HG03439 (cell line): Measurements from ENCODE around the gene FABP1.

Source experiments
- ATAC-seq: cut with Tn5 transposase; IDR thresholded peaks from one replicate; pipeline ENCODE4 v1.9.1; 2021; ENCODE audit warnings: mild to moderate bottlenecking, moderate library complexity; ENCODE audit not compliant: unreplicated experiment

The FABP1 gene

DNA sequence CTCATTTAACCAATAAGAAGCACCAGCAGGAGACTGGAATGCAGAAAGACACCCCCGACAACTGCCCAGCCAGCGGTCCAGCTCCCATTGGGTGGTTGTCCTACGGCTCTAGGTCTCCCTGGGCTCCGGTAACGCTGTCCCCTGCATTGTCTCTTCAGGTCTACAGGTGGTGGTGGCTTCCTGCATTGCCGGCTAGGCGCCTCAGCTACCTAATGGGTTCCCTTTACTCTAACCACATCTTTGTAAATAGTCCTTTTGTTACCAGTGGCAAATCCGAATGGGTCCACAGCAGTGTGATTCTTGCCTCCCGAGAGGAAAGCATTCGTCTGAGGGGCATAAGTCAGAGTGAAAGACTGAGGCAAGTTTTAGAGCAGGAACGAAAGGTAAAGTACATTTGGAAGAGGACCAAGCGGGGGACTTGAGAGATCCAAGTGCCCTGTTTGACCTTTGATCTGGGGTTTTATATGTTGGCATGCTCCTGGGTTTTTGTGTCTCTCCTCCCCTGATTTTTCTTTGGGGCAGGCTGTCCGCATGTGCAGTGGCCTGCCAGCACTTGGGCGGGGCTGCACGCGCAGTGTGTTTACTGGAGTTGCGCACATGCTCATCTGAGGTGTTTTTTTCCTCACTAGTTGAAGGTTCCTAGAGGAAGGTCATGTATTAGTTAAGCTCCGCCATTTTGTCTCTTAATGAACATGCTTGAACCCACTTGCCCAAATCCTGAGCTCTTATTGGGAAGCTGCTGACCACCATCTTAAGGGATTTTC is 11.0 kb downstream of the FABP1 start:
- ATAC-seq: no peak

DNA sequence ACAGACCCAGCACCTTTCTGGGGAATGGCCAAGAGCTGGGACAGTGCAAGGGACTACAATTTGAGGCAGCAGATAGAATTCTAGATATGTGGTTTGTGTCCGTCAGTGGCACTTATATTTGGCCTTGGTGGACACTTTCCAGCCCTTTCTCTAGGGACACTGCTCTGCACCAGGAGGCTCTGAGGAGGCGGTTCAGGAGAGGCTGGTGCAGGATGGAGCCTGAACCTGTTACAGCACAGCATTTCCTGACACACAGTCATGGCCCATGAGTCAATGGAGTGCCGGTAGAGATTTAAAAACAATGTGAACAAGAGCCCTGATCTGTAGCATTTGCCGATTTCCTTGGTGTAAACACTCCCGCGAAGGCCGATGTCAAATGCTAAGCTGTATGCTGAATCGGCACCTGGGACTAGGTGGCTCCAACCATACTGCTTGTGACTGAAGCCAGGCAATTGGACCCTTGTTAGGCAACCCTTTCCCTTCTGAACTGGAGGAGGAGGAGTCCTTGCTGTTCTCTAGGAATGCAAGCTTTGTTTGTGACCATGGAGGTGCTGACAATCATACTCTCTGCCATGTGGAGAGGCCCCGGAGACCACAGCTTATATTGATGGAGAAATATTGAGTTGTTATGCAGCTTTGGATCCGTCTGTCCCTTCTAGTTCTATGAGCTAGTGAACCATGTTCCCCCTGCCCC is 11.9 kb downstream of the FABP1 start:
- no peak for ATAC-seq

DNA sequence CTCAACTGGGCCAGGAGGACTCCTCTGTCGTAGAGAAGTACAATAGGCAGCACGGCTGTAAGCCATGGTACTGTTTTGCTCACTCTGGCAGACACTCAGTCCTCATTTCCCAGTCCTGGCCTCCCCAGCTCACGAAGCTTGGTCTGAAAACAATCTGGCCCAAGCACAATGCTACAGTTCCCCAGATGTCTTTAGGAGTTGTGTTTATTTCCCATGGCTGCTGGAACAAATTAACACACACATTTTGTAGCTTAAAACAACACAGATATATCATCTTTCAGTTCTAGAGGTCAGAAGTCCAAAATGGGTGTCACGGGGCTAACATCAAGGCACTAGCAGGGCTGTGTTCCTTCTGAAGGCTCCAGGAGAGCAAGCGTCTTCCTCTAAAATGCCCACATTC is 13.0 kb downstream of the FABP1 start:
- ATAC-seq: no peak

DNA sequence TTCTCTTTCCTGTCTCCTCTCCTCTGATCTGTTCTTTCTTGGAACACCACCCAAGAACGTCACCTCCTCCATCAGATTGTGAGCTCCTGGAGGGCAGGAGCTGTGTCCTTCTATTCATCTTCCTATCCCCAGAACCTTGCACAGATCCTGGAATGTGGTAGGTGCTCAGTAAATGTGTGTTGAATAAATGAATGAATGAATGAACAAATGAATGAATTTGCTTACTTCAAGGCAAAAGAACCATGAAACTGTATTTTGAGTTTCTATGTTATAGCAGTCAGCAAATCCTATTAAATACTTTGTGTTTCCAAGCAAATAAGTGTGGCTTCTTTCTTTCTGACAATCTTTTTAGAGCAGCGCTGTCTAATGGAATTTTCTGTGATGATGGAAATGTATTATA is 14.8 kb downstream of the FABP1 start:
- ATAC-seq: no peak

DNA sequence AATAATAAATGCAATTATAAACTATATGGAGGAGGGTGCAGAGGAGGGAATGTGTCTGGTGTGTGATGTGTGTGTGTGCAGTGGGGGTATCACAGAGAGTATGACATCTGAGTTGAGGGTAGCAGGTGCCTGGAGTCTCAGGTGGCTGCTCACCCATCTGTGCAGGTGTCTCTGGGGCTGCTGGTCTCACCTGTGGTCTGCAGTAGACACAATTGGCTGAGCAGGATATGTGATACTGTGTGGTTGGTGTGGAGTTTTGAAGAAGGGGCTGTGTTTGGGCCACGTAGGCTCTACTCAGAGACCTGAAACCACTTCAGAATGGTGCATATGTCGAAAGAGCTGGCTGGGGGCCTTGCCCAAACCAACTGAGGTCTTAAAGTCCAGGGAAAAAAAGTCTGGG is 17.0 kb downstream of the FABP1 start:
- no peak for ATAC-seq

DNA sequence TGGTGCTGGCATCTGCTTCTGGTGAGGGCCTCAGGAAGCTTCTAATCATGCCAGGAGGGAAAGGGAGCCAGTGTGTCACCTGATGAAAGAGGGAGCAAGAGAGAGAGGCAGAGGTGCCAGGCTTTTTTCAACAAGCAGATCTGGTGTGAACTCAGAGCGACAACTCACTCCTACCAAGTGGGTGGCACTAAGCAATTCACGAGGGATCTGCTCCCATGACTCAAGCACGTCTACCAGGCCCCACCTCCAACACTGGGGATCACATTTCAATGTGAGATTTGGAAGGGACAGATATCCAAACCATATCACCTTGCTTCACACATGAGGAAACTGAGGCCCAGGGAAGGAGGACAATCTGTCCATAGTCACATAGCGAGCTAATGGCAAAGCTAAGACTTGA is 19.1 kb downstream of the FABP1 start:
- ATAC-seq: no peak

DNA sequence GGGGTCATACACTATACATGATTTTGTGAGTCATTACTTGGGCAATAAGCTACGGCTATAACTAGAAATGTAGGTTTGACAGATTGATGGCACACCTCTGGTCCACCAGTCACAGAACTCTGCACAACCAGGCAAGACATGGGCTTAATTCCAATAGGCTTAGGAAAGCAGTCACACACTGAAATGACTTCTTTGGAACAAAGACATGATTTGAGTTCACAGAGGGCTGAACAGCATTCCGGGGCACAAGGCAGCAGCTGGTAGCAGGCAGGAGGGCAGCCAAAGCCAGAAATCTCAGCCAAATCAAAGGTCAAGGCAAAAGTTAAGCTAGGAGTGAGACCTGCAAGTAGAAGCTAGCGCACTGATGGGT is 27.4 kb downstream of the FABP1 start:
- ATAC-seq: no peak

DNA sequence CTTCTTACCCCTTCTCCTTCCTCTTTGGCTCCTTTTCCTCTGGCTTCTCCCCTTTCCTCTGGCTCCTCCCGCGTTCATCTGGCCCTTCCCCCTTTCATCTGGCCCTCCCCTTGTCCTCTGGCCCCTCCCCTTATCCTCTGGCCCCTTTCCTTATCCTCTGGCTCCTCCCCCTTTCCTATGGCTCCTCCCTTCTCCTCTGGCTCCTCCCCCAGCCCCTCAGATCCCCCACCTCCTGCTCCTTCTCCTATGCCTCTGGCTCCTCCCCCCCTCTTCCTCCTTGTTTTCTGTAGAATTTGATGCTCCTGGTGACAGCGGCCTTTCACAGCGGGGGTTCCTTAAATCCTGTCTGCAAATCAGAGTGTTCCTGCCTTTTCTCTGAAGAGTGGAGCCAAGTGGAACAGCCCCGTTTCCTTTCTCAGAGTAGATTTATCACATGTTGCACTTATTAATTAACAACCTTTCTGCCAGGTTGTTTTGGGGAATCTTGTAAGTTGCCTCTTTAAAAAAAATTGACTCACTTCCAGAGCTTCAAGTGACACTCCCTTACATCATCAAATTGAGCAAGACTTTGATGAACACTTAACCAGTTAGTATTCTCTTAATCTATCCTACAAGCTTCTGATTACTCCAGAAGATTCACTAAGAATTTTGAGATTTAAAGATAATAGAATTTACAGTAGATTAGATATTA is 27.9 kb downstream of the FABP1 start:
- ATAC-seq: no peak

DNA sequence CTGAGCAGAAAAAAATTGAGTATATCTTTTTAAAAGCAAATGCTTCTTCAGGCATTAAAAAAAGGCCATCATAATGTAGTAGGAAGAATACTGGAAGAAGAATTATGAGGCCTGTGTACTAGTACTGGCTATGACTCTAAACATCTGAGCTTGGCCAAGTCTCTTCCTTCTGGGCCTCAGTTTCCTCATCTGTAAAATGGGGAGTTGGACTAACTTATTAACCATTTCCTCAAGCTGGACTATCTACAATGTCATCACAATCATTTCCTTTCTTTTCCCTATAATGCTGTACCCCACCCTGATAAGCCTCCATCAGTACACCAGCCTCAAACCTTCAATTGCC is 29.3 kb downstream of the FABP1 start:
- no peak for ATAC-seq

DNA sequence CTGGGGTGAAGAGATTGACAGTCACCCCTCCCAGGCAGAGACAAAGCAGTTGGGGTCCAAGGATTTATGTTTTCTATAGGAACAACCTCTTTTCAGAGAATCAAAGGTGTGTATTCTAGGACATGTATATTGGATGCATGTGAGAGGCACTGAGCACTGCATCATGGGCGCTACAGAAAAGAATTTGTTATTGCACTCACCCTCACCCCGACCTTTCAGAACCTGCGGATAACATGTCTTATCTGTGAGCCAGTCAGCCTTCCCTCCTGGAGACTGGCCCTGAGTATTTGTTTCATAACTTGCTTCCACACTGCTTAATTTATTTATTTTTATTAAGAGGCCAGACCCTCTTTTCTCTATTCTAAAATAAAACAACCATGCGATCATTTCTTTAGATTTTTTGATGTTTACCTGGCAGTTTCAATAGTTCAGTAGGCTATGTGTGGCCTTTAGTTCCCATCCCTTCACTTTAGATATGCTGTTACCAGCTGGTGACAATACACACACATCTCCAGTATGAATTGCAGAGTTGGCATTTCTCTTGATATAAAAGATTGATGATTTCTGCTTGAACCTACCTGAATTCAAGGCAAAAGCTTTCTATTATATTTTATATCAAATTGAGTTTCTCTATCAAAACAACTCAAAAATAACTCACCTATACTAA is 29.8 kb downstream of the FABP1 start:
- ATAC-seq: no peak

DNA sequence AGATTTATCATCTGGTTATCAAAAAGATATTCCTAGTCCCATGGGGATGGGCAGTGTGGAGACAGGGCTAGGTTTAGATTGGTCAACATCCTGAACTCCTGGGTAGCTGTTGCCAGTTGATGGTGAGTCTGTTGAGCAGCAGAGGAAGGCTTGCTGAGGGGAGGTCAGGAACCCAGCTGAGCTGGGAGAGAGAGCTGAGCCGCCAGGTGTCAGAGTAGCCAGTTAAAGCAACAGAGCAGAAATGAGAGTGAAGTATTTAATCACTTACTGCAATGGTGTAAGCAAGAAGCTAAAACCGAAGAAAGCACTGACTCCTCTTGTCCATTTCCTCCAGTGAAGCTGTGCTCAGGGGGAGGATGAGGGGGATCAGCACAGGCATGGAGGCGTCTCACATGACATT is 30.7 kb downstream of the FABP1 start:
- no peak for ATAC-seq

DNA sequence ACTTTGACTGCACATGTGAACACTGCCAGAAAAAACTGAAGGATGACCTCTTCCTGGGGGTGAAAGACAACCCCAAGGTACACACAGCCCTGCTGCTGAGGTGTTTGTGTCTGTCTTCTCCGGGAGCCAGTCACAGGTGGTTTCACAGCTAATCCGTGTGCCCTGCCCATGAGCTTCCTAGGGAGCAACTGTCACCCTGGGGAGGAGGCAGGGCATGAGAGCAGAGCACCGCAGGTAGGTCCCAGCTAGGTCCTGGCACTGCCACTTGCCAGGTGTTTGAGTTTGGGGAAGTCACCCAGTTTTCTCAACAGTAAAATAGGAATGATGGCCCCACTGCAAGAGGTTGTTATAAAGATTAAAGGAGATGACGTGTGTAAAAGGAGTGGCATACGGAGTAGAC is 31.2 kb downstream of the FABP1 start:
- no peak for ATAC-seq

DNA sequence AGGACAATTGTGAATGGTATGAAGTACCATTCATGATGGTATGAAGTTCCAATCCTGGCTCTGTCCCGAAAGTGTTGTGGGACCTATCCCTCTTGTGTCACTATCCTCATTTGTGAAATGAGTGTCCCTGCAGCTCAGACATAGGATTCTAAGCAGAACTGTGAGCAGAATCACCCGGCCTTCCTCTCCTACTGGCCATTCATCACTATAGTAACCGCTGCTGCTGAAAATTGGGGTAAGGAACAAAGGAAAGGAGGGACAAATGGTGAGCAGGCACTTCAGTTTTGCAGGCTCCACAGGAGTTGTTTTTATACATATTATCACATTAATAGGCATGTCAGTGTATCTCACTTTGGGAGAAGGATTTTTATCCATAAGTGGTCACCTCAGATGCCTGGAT is 32.8 kb downstream of the FABP1 start:
- no peak for ATAC-seq

DNA sequence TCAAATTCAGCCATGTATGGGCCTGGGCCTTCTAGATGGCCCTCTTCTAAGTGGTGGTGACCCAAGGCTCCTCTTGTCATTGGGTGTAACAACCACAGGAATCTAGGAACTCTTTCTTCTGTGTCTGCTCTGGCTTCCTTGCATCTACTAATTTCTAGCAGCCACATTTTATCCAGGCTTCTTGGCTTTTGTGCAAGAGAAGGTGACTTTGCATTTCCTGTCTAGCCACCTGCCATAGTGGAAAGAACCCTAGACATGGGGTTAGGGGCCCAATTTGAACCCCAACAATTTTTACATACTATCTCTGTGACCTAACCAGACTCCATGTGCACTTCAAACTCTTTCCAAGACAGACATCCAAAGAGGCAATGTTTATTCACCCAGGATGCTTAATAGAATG is 35.1 kb downstream of the FABP1 start:
- no peak for ATAC-seq

DNA sequence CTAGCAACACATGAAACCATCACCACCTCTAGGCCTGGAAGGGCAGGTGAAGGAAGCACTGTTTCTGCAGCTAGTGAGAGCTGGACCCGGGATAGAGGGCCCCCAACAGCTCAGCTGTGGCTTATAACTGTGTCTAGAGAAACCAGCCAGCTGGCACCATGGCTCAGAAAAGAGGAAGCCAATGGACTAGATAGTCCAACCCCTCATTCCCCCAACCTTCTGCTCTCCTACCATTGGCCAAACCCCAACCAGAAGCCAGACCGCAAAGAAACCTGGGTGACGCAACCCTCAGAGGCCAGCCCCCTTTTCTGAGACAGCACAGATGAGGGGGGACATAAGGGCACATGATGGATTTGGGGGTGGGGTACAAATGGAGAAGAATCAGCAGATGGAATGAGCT is 35.9 kb downstream of the FABP1 start:
- no peak for ATAC-seq

DNA sequence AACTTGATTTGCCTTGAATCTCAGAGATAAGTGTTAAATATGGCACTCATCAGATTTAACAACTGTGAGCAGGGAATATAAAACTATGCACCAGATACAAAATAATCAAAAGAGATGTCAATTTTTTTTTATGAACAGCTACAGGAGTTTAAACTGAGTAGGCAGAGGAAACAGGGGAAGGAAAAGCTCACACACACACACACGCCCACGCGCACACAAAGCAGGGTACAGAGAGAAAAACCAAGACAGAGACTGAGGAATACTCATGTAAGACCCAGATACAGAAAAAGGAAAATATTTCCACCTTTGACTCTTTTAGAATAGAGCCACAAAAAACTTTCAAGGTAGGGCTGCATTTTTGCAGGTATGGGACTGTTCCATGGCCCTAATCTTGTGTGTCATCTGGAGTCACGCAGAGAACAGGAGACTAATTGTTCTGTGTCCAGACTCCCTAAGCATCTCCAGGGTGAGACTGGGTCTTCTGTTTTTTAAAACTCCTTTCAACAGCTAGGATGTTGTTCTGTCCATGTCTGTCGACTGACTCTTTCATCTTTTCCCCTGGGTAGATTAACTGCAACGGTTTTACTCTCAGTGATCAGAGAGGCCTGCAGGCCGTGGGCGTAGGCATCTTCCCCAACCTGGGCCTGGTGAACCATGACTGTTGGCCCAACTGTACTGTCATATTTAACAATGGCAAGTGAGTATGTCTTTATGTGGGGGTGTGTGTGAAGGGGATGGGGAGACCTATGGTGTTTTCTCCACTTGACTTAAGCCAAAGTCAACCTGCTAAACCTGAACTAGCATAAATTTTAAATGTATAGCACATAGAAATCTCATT is 37.2 kb downstream of the FABP1 start:
- no peak for ATAC-seq

DNA sequence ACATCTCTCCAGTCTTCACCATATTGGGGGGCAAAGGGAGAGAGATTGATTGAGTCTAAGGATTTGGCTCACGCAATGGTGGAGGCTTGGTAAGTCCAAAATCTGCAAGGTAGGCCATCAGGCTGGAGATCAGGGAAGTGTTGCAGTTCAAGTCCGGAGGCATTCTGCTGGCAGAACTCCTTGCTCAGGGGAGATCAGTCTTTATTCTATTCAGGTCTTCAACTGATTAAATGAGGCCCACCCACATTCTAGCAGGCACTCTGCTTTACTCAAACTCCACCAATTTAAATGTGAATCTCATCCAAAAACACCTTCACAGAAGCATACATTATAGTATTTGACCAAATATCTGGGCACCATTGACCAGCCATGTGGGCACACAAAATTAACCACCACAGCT is 38.9 kb downstream of the FABP1 start:
- ATAC-seq: no peak

DNA sequence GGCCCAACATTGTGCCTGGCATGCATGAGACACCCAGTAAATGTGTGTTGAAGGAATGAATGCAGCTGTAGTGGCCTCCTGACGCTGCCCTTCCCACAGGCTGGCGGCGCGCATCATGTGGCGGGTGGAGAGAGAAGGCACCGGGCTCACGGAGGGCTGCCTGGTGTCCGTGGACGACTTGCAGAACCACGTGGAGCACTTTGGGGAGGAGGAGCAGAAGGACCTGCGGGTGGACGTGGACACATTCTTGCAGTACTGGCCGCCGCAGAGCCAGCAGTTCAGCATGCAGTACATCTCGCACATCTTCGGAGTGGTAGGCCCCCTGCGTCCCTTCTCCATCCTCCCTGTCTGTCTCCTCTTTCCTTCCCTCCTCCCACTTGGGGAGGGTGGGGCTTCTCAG is 40.1 kb downstream of the FABP1 start:
- ATAC-seq: no peak

DNA sequence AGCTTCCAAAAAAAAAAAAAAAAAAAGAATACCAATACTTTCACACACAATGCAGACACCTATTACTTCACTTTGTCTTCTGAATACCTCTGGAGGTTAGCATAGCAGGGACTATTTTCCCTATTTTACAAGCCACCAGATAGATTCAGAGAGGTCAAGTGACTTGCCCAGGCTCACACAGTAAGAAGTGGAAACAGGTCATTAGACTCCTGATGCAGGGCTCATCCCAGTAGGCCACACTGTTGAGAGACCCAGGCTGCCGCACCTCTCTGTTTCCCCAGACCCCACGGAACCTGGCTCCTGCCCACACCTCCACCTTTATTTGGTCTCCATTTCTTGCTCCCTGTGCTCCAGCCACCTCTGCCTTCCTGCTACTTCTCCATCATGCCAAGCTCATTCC is 40.8 kb downstream of the FABP1 start:
- ATAC-seq: no peak

DNA sequence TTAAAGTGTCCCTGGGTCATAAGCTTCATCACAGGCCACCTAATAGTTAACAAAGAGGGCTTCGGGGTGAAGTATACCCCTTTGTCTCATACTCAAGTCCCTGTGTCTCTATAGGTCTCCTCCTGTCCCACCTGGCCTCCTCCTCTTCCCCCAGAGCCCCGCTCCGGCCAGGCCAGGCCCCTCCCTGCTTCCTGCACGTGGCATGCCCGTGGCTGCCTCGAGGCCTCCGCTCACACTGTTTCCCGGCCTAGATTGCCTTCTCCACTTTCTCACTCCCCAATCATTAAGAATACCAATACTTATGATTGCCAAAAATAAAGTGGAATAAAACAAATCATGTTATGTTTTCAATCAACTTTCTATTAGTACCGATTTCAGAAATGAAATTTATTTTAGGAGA is 41.5 kb downstream of the FABP1 start:
- no peak for ATAC-seq

DNA sequence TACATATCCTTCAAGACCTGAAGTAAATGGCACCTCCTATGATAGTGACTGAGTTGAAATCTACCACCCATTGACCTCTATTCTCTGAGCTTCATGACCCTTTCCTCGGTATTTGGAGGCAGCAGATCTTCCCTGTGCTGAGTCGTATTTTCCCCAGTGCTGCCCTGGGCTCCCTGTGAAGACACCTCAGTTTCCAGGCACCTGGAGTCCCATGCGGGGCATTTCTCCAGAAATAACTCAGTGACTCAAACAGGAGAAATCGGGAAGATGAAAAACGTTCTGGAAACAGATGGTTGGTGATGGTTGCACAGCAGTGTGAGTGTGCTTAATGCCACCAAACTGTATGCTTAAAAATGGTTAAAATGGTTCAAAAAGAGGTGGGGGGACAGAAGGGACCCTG is 42.3 kb downstream of the FABP1 start:
- ATAC-seq: no peak
